ENCODE measurements around the gene TXNRD2. TPM values are rescaled to one million over a fixed set of nuclear protein-coding genes. Genes with fewer than 3 reads are reported as not detected.
A peak's percentile ranks its signal among the peaks of the same experiment; 100 is the strongest.

The TXNRD2 gene
- total RNA-seq, 1 donor from 2014 or later = 46.0 TPM

DNA sequence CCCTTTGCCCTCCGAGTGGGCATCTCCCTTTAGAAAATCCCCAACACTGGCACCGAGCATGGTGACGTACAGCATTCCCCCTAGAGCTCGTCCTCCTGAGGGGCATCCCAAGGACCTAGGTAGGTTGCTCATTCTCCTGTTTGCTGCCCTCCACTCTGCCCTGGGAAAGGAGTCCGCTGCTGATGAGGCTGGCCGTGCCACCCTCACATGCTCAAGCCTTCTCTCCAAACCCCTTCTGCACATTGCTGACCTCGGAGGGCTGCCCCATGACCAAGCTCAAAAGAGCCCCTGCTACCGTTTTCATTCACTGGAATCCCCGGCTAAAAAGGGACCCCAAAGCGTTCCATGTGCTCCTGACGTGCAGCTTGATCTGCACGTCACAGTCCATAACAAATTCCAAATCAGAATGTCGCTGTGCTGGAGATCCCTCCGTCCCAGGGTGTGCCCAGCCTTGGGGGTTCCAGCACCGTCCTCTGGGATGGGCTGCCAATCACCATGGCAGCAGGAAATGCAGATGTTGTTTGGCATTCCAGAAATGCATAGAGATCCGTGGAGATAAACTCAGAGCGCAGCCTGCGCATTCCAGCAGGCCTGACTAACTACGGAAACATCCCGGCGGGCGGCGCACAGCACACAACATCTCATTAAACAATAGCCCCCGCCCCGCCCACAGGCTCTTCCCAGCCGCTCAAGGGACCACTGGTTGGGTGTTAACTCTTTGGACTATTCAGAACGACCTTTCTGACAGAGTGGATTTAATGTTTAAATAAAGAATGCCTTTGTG lies 60.6 kb downstream of the TXNRD2 start:
- no peak overlapping the region for H3K27ac ChIP-seq
- no peaks in the 10 kb centered on the region for H3K27me3 ChIP-seq
- no peak for TF ChIP-seq CTCF (IDR thresholded peaks at IDR 0.05)
- peaks cover 10 to 24% of the 10 kb centered on the region in 2 donors for H3K36me3 ChIP-seq
- intact Hi-C loops (cut with DNase I) = no loop called here
- peak in 1 of 2 donors; percentile 76 for DNase-seq (ENCODE audit: low spot score in 2 of 2)
- no peaks in the 10 kb centered on the region for H3K9me3 ChIP-seq
- H3K4me3 ChIP-seq = peak overlapping the region in 1 of 2 donors; percentile 28
- peaks cover 13 to 16% of the 10 kb centered on the region in 2 donors for H3K4me1 ChIP-seq

- no peak for TF ChIP-seq CTCF (IDR thresholded peaks at IDR 0.05)
- H3K4me3 ChIP-seq = no peak overlapping the region
- H3K36me3 ChIP-seq = peaks cover 10 to 24% of the 10 kb centered on the region in 2 donors
- intact Hi-C loops (cut with DNase I) = loop anchor here (5.0 kb wide), 1 partner anchor 38 kb away; no protein-coding TSS in a partner anchor
- no peak overlapping the region for H3K27ac ChIP-seq
- peaks cover 20 to 23% of the 10 kb centered on the region in 2 donors for H3K4me1 ChIP-seq
- no peaks in the 10 kb centered on the region for H3K9me3 ChIP-seq
- peak in 1 of 2 donors; percentile 53 for DNase-seq (ENCODE audit: low spot score in 2 of 2)
- H3K27me3 ChIP-seq = no peaks in the 10 kb centered on the region
These were observed 61.4 kb downstream of the TXNRD2 start for GRCh38 chr22:19879992-19880785.

GRCh38 chr22:19879643-19879991 lies 62.0 kb downstream of the TXNRD2 start:
- H3K4me1 ChIP-seq = peaks cover 20 to 29% of the 10 kb centered on the region in 2 donors
- peaks cover 10 to 24% of the 10 kb centered on the region in 2 donors for H3K36me3 ChIP-seq
- no peak overlapping the region for H3K27ac ChIP-seq
- DNase-seq (ENCODE audit: low spot score in 2 of 2) = peak in 1 of 2 donors; percentile 54
- H3K9me3 ChIP-seq = no peaks in the 10 kb centered on the region
- no peak for TF ChIP-seq CTCF (IDR thresholded peaks at IDR 0.05)
- H3K27me3 ChIP-seq = no peaks in the 10 kb centered on the region
- intact Hi-C loops (cut with DNase I) = loop anchor here (5.0 kb wide), 1 partner anchor 37 kb away; no protein-coding TSS in a partner anchor
- no peak overlapping the region for H3K4me3 ChIP-seq

DNA sequence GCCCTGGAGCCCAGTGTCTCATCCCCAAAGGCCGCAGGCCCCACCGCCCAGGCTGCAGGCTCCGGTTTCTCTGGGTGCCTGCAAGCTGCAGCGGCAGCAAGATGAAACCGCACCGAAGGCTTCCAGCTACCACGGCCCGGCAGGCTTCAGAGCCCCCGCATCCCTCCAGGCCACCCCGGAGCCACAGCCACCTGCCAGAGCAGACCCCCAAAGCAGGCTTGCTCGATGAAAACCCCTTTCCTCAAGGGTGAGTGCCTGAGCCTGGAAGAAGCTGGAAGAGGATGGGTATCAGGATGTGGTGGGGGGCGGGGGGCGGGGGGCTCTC lies 62.4 kb downstream of the TXNRD2 start:
- intact Hi-C loops (cut with DNase I) = loop anchor here (5.0 kb wide), 1 partner anchor 37 kb away; no protein-coding TSS in a partner anchor
- DNase-seq (ENCODE audit: low spot score in 2 of 2) = peak in 1 of 2 donors; percentile 60
- no peaks in the 10 kb centered on the region for H3K9me3 ChIP-seq
- no peak overlapping the region for H3K27ac ChIP-seq
- H3K4me1 ChIP-seq = peaks cover 20 to 32% of the 10 kb centered on the region in 2 donors
- TF ChIP-seq CTCF (IDR thresholded peaks at IDR 0.05) = no peak
- H3K36me3 ChIP-seq = peaks cover 10 to 24% of the 10 kb centered on the region in 2 donors
- no peak overlapping the region for H3K4me3 ChIP-seq
- H3K27me3 ChIP-seq = no peaks in the 10 kb centered on the region

- H3K4me3 ChIP-seq = no peak overlapping the region
- no peak overlapping the region for H3K27ac ChIP-seq
- H3K9me3 ChIP-seq = no peaks in the 10 kb centered on the region
- H3K27me3 ChIP-seq = no peaks in the 10 kb centered on the region
- intact Hi-C loops (cut with DNase I) = loop anchor here (5.0 kb wide), 1 partner anchor 36 kb away; no protein-coding TSS in a partner anchor
- peaks cover 10 to 24% of the 10 kb centered on the region in 2 donors for H3K36me3 ChIP-seq
- H3K4me1 ChIP-seq = peaks cover 20 to 32% of the 10 kb centered on the region in 2 donors
- no peak for TF ChIP-seq CTCF (IDR thresholded peaks at IDR 0.05)
- peak; percentile 3 to 57 for DNase-seq (ENCODE audit: low spot score in 2 of 2)
These were observed 63.0 kb downstream of the TXNRD2 start for GRCh38 chr22:19878461-19879245.

Data from ascending aorta (tissue), 2 donors.